Suprapubic skin (tissue), 4 donors: ENCODE data around the gene AURKA. TPM values are rescaled to one million over a fixed set of nuclear protein-coding genes. Genes with fewer than 3 reads are reported as not detected.

Experiments used
- DNase-seq, 2 donors: peaks; one replicate each; pipeline ENCODE4 v3.0.0-alpha.2; 2019; ENCODE audit warnings: low spot score in 2 of 2
- H3K27ac ChIP-seq: fragments of 200-600 bp; sonication (generic); one replicate; pipeline ENCODE4 v1.5.1; 2019
- H3K27me3 ChIP-seq: fragments of 200-600 bp; sonication (generic); one replicate; pipeline ENCODE4 v1.5.1; 2019
- H3K36me3 ChIP-seq: fragments of 200-600 bp; sonication (generic); one replicate; pipeline ENCODE4 v1.5.1; 2019
- H3K4me1 ChIP-seq: fragments of 200-600 bp; sonication (generic); one replicate; pipeline ENCODE4 v1.5.1; 2019
- H3K4me3 ChIP-seq: fragments of 200-600 bp; sonication (generic); one replicate; pipeline ENCODE4 v1.5.1; 2019; ENCODE audit warnings: mild to moderate bottlenecking
- H3K9me3 ChIP-seq: fragments of 200-600 bp; sonication (generic); one replicate; pipeline ENCODE4 v1.5.1; 2019
- EP300 ChIP-seq: sonication (generic); formaldehyde crosslinking; IDR thresholded peaks from one replicate; pipeline ENCODE4 v1.6.1; 2017; ENCODE audit warnings: antibody characterized with exemption
- POLR2A ChIP-seq, 2 donors: fragments of 450-650 bp; IDR thresholded peaks; one replicate each; pipeline ENCODE4 v1.6.1; 2017; ENCODE audit warnings: antibody characterized with exemption in 2 of 2, mild to moderate bottlenecking in 2 of 2, moderate library complexity in 2 of 2
- POLR2AphosphoS5 ChIP-seq, 3 donors: sonication (generic); formaldehyde crosslinking; IDR thresholded peaks; one replicate each; pipeline ENCODE4 v1.6.1; 2017; ENCODE audit warnings: antibody characterized with exemption in 3 of 3
- WGBS: methylation state at CpG from one replicate; pipeline ENCODE4 v1.1.5; 2018; 5-methylcytosine and 5-hydroxymethylcytosine counted together
- total RNA-seq, 4 donors: library from RNA; depleted of rRNA; stranded (reverse); fragments of >200 nt; gene quantifications; one replicate each; pipeline ENCODE4 v1.1.0, GENCODE V29; 2016
- TF ChIP-seq, protein P1 (sequence below), 2 donors: fragments of 200-600 bp in 1 of 2; fragments of 450-650 bp in 1 of 2; sonication (generic) in 1 of 2; IDR thresholded peaks; one replicate each; pipeline ENCODE4 v1.5.1; 2016 to 2019; ENCODE audit warnings: antibody characterized with exemption in 2 of 2, mild to moderate bottlenecking in 1 of 2, moderate library complexity in 1 of 2

Gene AURKA
- total RNA-seq, 4 donors from 2014 or later, result 2.1 to 5.7 (median 2.5) TPM

DNA sequence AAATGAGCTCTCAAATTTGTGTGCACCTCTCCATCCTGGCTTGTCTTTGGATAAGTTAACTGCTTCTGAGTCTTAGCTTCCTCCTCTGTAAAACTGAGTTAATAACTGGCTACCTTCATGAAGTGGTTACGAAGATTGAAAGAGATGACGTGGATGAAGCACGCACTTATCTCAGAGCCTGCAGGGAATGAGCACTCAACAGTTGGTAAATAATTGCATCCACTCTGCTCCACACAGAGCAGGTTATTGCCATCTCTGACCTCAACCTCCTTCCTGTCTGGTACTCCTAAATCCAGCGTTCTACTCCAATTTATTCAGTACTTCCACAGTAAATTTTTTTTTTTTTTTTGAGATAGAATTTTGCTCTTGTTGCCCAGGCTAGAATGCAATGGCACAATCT lies 6.9 kb downstream of the AURKA start:
- no peak overlapping the region for H3K27ac ChIP-seq
- no peak for DNase-seq
- no peak overlapping the region for H3K4me3 ChIP-seq
- TF ChIP-seq POLR2A (IDR thresholded peaks at IDR 0.05) (no peak), EP300 (no peak), POLR2AphosphoS5 (IDR thresholded peaks at IDR 0.05) (no peak)
- TF ChIP-seq, protein P1, sequence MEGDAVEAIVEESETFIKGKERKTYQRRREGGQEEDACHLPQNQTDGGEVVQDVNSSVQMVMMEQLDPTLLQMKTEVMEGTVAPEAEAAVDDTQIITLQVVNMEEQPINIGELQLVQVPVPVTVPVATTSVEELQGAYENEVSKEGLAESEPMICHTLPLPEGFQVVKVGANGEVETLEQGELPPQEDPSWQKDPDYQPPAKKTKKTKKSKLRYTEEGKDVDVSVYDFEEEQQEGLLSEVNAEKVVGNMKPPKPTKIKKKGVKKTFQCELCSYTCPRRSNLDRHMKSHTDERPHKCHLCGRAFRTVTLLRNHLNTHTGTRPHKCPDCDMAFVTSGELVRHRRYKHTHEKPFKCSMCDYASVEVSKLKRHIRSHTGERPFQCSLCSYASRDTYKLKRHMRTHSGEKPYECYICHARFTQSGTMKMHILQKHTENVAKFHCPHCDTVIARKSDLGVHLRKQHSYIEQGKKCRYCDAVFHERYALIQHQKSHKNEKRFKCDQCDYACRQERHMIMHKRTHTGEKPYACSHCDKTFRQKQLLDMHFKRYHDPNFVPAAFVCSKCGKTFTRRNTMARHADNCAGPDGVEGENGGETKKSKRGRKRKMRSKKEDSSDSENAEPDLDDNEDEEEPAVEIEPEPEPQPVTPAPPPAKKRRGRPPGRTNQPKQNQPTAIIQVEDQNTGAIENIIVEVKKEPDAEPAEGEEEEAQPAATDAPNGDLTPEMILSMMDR (IDR thresholded peaks at IDR 0.05), result no peak
- no peaks in the 10 kb centered on the region for H3K36me3 ChIP-seq
- H3K27me3 ChIP-seq, result no peaks in the 10 kb centered on the region
- no peaks in the 10 kb centered on the region for H3K4me1 ChIP-seq
- 91% methylated on average over 4 of the region's 4 CpGs for WGBS
- H3K9me3 ChIP-seq, result no peaks in the 10 kb centered on the region

GRCh38 chr20:56383334-56383733 lies 8.7 kb downstream of the AURKA start:
- H3K27ac ChIP-seq, result no peak overlapping the region
- H3K9me3 ChIP-seq, result no peaks in the 10 kb centered on the region
- no peaks in the 10 kb centered on the region for H3K4me1 ChIP-seq
- no peak for DNase-seq
- no peaks in the 10 kb centered on the region for H3K27me3 ChIP-seq
- 94% methylated on average over 8 of the region's 8 CpGs for WGBS
- no peaks in the 10 kb centered on the region for H3K36me3 ChIP-seq
- TF ChIP-seq POLR2A (IDR thresholded peaks at IDR 0.05) (no peak), EP300 (no peak), POLR2AphosphoS5 (IDR thresholded peaks at IDR 0.05) (no peak)
- TF ChIP-seq, protein P1 (IDR thresholded peaks at IDR 0.05), result no peak
- H3K4me3 ChIP-seq, result no peak overlapping the region

- no peak overlapping the region for H3K27ac ChIP-seq
- H3K9me3 ChIP-seq, result no peaks in the 10 kb centered on the region
- no peaks in the 10 kb centered on the region for H3K4me1 ChIP-seq
- H3K36me3 ChIP-seq, result no peaks in the 10 kb centered on the region
- no peak for TF ChIP-seq POLR2AphosphoS5 (IDR thresholded peaks at IDR 0.05)
- no peak for TF ChIP-seq EP300
- TF ChIP-seq, protein P1 (IDR thresholded peaks at IDR 0.05), result no peak
- no peak for TF ChIP-seq POLR2A (IDR thresholded peaks at IDR 0.05)
- H3K27me3 ChIP-seq, result no peaks in the 10 kb centered on the region
- WGBS, result 75% methylated on average over 4 of the region's 4 CpGs
- no peak overlapping the region for H3K4me3 ChIP-seq
- DNase-seq, result no peak
Measured at GRCh38 chr20:56382696-56383095, 9.3 kb downstream of the AURKA start.

DNA sequence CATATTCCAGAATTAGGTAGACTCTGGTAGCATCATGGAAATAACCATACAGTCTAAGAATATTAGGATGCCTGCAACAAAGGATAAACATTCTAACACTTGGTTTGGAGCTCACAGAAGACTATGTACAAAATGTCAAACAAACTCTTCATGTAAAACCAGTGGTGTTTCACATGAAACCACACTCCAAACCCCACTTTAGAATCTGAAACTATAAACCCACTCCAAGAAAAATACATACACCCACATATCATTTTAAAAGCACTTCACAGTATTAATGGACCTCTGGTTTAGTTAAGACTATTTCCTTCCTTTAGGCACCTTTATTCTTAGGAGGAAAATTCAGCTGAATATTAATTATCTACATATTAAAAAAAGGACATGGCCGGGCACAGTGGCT lies 10.5 kb downstream of the AURKA start:
- H3K9me3 ChIP-seq, result no peaks in the 10 kb centered on the region
- no peak overlapping the region for H3K4me3 ChIP-seq
- no peaks in the 10 kb centered on the region for H3K27me3 ChIP-seq
- WGBS, result 95% methylated on average over 1 of the region's 1 CpG
- H3K27ac ChIP-seq, result no peak overlapping the region
- no peaks in the 10 kb centered on the region for H3K4me1 ChIP-seq
- no peak for DNase-seq
- no peaks in the 10 kb centered on the region for H3K36me3 ChIP-seq
- TF ChIP-seq, protein P1 (IDR thresholded peaks at IDR 0.05), result no peak
- TF ChIP-seq POLR2AphosphoS5 (IDR thresholded peaks at IDR 0.05) (no peak), POLR2A (IDR thresholded peaks at IDR 0.05) (no peak), EP300 (no peak)

DNA sequence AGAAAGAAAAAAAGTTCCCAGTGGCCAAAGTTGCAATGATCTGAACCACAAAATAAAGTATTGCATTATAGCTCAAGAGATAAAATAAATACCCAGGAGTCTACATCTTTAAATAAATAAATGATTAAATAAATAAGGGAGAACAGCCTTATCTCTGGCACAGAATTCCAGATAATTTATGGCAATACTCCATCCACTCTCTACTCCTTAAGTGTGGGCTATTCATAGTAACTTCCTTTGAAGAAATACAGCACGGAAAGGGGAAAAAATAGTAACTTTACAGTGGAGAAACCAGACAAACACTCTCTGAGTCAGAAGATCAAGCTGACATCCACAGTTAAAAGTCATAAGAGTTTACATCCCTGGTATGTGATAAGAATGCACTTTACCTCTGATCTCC lies 11.6 kb downstream of the AURKA start:
- Histone ChIP-seq H3K27me3 (no peaks in the 10 kb centered on the region), H3K27ac (no peak overlapping the region), H3K36me3 (no peaks in the 10 kb centered on the region), H3K4me1 (no peaks in the 10 kb centered on the region), H3K9me3 (no peaks in the 10 kb centered on the region), H3K4me3 (no peak overlapping the region)
- WGBS, result 57% methylated on average over 1 of the region's 1 CpG
- TF ChIP-seq POLR2AphosphoS5 (IDR thresholded peaks at IDR 0.05) (no peak), EP300 (no peak), POLR2A (IDR thresholded peaks at IDR 0.05) (no peak)
- TF ChIP-seq, protein P1 (IDR thresholded peaks at IDR 0.05), result no peak
- DNase-seq, result no peak
